ENCODE results near the gene ECD. TPM values are rescaled to one million over a fixed set of nuclear protein-coding genes. Genes with fewer than 3 reads are reported as not detected.
"Not testable (repeated sequence)": the region's sequence is repeated elsewhere in the genome, so short reads cannot be mapped to it uniquely, and the experiment has no call there.

The ECD gene
- polyA plus RNA-seq, 1 donor (not counting 4 experiments of a cell fraction or from before 2014, with no cell fraction given): 35.8 TPM

DNA sequence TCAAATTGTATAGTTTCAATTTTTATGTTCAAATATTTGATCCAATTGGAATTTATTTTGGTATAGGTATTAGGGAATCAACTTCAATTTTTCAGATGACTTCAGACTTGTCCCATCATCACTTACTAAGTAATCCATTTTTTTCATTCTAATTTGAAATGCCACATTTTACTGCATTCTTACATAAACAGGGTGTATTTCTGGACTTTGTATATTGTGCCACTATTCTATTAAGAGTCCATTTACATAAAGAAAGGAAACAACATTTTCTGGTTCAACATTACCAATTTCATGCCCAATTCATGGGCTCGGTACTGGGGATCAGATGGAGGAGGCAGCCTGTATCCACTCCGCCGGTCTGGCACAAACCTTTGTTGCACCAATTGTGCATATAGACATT, 15.8 kb downstream of the ECD start:
- Histone ChIP-seq H4K20me1 (ENCODE audit: control insufficient read depth, extremely low read depth, insufficient read depth, low read length) (no peaks in the 10 kb centered on the region), H3K9ac (ENCODE audit: control insufficient read depth, extremely low read depth, insufficient read depth, low read length) (no peak overlapping the region), H3K36me3 (ENCODE audit: control insufficient read depth in 2 of 2, extremely low read depth in 1 of 2, insufficient read depth in 2 of 2, low read length in 2 of 2) (peaks cover 4 to 8% of the 10 kb centered on the region in 2 experiments), H3K9me1 (ENCODE audit: control insufficient read depth, extremely low read depth, insufficient read depth, low read length) (no peaks in the 10 kb centered on the region), H2AFZ (ENCODE audit: control insufficient read depth, low read length) (no peak overlapping the region), H3K79me2 (ENCODE audit: control insufficient read depth, insufficient read depth, low read length) (no peaks in the 10 kb centered on the region), H3K4me3 (ENCODE audit: control insufficient read depth in 2 of 3, extremely low read depth in 1 of 3, insufficient read depth in 2 of 3, low read depth in 1 of 3, low read length in 3 of 3) (no peak overlapping the region), H3K27ac (ENCODE audit: control insufficient read depth, insufficient read depth, low read length) (no peak overlapping the region), H3K4me1 (ENCODE audit: control insufficient read depth, extremely low read depth, insufficient read depth, low read length) (no peaks in the 10 kb centered on the region), H3K4me2 (ENCODE audit: control insufficient read depth, extremely low read depth, insufficient read depth, low read depth, low read length) (no peak overlapping the region), H3K27me3 (ENCODE audit: control insufficient read depth, extremely low read depth, insufficient read depth, low read length) (no peaks in the 10 kb centered on the region), H3K9me3 (ENCODE audit: control insufficient read depth, low read depth, low read length) (no peaks in the 10 kb centered on the region)
- no peak for DNase-seq (ENCODE audit: low read depth, low spot score)
- FAIRE-seq: no peak
- TF ChIP-seq CTCF (optimal IDR thresholded peaks at IDR 0.05 in 1 of 3, IDR thresholded peaks at IDR 0.05 in 1 of 3, conservative IDR thresholded peaks at IDR 0.05 in 1 of 3; ENCODE audit: extremely low read depth in 1 of 3, insufficient read depth in 2 of 3, low read length in 3 of 3) (no peak), EZH2 (IDR thresholded peaks at IDR 0.05; ENCODE audit: low read length) (no peak)
- dilution Hi-C loops (cut with MboI; ENCODE audit: extremely low pct_ligation_motif_present, low sequenced_read_pairs): no loop called here

DNA sequence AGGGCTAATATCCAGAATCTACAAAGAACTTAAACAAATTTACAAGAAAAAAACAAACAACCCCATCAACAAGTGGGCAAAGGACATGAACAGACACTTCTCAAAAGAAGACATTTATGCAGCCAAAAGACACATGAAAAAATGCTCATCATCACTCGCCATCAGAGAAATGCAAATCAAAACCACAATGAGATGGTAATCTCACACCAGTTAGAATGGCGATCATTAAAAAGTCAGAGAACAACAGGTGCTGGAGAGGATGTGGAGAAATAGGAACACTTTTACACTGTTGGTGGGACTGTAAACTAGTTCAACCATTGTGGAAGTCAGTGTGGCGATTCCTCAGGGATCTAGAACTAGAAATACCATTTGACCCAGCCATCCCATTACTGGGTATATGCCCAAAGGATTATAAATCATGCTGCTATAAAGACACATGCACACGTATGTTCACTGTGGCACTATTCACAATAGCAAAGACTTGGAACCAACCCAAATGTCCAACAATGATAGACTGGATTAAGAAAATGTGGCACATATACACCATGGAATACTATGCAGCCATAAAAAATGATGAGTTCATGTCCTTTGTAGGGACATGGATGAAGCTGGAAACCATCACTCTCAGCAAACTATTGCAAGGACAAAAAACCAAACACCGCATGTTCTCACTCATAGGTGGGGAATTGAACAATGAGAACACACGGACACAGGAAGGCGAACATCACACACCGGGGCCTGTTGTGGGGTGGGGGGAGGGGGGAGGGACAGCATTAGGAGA, 17.0 kb downstream of the ECD start:
- H3K4me1 ChIP-seq (ENCODE audit: control insufficient read depth, extremely low read depth, insufficient read depth, low read length); H3K9ac ChIP-seq (ENCODE audit: control insufficient read depth, extremely low read depth, insufficient read depth, low read length); H4K20me1 ChIP-seq (ENCODE audit: control insufficient read depth, extremely low read depth, insufficient read depth, low read length); H3K79me2 ChIP-seq (ENCODE audit: control insufficient read depth, insufficient read depth, low read length); H3K4me2 ChIP-seq (ENCODE audit: control insufficient read depth, extremely low read depth, insufficient read depth, low read depth, low read length); H2AFZ ChIP-seq (ENCODE audit: control insufficient read depth, low read length); H3K27me3 ChIP-seq (ENCODE audit: control insufficient read depth, extremely low read depth, insufficient read depth, low read length); H3K9me1 ChIP-seq (ENCODE audit: control insufficient read depth, extremely low read depth, insufficient read depth, low read length); dilution Hi-C loops (cut with MboI; ENCODE audit: extremely low pct_ligation_motif_present, low sequenced_read_pairs); H3K36me3 ChIP-seq (ENCODE audit: control insufficient read depth in 2 of 2, extremely low read depth in 1 of 2, insufficient read depth in 2 of 2, low read length in 2 of 2); FAIRE-seq; H3K9me3 ChIP-seq (ENCODE audit: control insufficient read depth, low read depth, low read length); DNase-seq (ENCODE audit: low read depth, low spot score); H3K4me3 ChIP-seq (ENCODE audit: control insufficient read depth in 2 of 3, extremely low read depth in 1 of 3, insufficient read depth in 2 of 3, low read depth in 1 of 3, low read length in 3 of 3); H3K27ac ChIP-seq (ENCODE audit: control insufficient read depth, insufficient read depth, low read length): not testable (repeated sequence)

GRCh38 chr10:73141603-73142002, 26.2 kb downstream of the ECD start:
- TF ChIP-seq EZH2 (IDR thresholded peaks at IDR 0.05; ENCODE audit: low read length) (no peak), CTCF (optimal IDR thresholded peaks at IDR 0.05 in 1 of 3, IDR thresholded peaks at IDR 0.05 in 1 of 3, conservative IDR thresholded peaks at IDR 0.05 in 1 of 3; ENCODE audit: extremely low read depth in 1 of 3, insufficient read depth in 2 of 3, low read length in 3 of 3) (no peak)
- Histone ChIP-seq H3K9ac (ENCODE audit: control insufficient read depth, extremely low read depth, insufficient read depth, low read length) (no peak overlapping the region), H3K27me3 (ENCODE audit: control insufficient read depth, extremely low read depth, insufficient read depth, low read length) (no peaks in the 10 kb centered on the region), H3K36me3 (ENCODE audit: control insufficient read depth in 2 of 2, extremely low read depth in 1 of 2, insufficient read depth in 2 of 2, low read length in 2 of 2) (peaks cover 5 to 12% of the 10 kb centered on the region in 2 experiments), H3K9me1 (ENCODE audit: control insufficient read depth, extremely low read depth, insufficient read depth, low read length) (no peaks in the 10 kb centered on the region), H4K20me1 (ENCODE audit: control insufficient read depth, extremely low read depth, insufficient read depth, low read length) (no peaks in the 10 kb centered on the region), H2AFZ (ENCODE audit: control insufficient read depth, low read length) (no peak overlapping the region), H3K4me3 (ENCODE audit: control insufficient read depth in 2 of 3, extremely low read depth in 1 of 3, insufficient read depth in 2 of 3, low read depth in 1 of 3, low read length in 3 of 3) (no peak overlapping the region), H3K27ac (ENCODE audit: control insufficient read depth, insufficient read depth, low read length) (no peak overlapping the region), H3K9me3 (ENCODE audit: control insufficient read depth, low read depth, low read length) (no peaks in the 10 kb centered on the region), H3K4me1 (ENCODE audit: control insufficient read depth, extremely low read depth, insufficient read depth, low read length) (no peaks in the 10 kb centered on the region), H3K79me2 (ENCODE audit: control insufficient read depth, insufficient read depth, low read length) (no peaks in the 10 kb centered on the region), H3K4me2 (ENCODE audit: control insufficient read depth, extremely low read depth, insufficient read depth, low read depth, low read length) (no peak overlapping the region)
- FAIRE-seq (no peak), DNase-seq (ENCODE audit: low read depth, low spot score) (no peak)
- dilution Hi-C loops (cut with MboI; ENCODE audit: extremely low pct_ligation_motif_present, low sequenced_read_pairs): no loop called here

All from keratinocyte (primary cell).